ENCODE data around the gene WDR27. TPM values are rescaled to one million over a fixed set of nuclear protein-coding genes. Genes with fewer than 3 reads are reported as not detected.

The WDR27 gene
- polyA plus RNA-seq, 3 donors = 0.95 to 20.5 (median 2.0) TPM

DNA sequence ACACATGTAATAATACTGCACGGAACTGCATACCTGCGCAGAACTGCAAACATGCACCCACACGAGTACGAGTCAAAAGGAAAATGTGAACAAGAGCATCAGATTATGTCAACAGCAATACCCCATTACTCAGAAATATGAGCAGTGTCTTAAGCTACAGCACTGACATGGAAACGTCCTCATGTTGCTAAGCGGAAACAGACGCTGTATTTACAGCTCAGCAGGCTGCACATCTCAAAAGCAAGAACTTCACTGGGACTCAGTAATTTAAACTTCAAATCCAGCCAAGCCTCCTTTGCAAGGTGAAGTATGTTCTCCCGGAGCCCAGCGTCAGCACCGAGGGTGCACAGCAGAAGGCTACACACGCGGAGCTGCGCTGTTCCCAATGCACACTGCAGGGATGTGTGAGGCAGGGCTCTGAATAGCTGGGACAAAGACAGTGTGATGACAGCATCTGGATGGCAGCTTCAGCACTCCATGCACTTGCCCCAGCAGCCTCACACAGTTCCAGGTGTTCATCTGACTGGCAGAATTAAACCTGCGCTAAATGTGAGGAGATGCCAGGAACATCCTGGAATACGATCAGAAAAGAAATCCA is 202.8 kb downstream of the WDR27 start:
- Histone ChIP-seq H3K4me3 (replicated peaks in 1 of 3; ENCODE audit: low read depth in 2 of 3, low read length in 3 of 3) (no peak overlapping the region), H2AFZ (ENCODE audit: insufficient read depth, low read depth, low read length, poor library complexity, severe bottlenecking) (no peak overlapping the region), H3K9me3 (replicated peaks in 1 of 2; ENCODE audit: control insufficient read depth in 1 of 2, insufficient read depth in 1 of 2, low read length in 2 of 2) (peaks cover 0 to 14% of the 10 kb centered on the region in 2 donors), H3K27ac (ENCODE audit: low read depth in 1 of 2, low read length in 2 of 2) (no peak overlapping the region), H3K27me3 (ENCODE audit: control insufficient read depth in 2 of 2, insufficient read depth in 2 of 2, low read length in 2 of 2) (no peaks in the 10 kb centered on the region), H3K4me2 (replicated peaks; ENCODE audit: extremely low read depth, low read length, poor library complexity, severe bottlenecking) (no peak overlapping the region), H3K79me2 (ENCODE audit: insufficient read depth, low read length) (no peaks in the 10 kb centered on the region), H3K9ac (ENCODE audit: insufficient read depth, low read length, poor library complexity, severe bottlenecking) (no peak overlapping the region), H4K20me1 (ENCODE audit: insufficient read depth, low read length) (no peaks in the 10 kb centered on the region), H3K4me1 (ENCODE audit: control insufficient read depth in 1 of 2, insufficient read depth in 2 of 2, low read length in 2 of 2) (no peaks in the 10 kb centered on the region), H3K36me3 (replicated peaks in 1 of 2; ENCODE audit: control insufficient read depth in 1 of 2, insufficient read depth in 2 of 2, low read length in 2 of 2) (no peaks in the 10 kb centered on the region)
- no peak overlapping the region for H3K27ac Mint-ChIP-seq
- H3K36me3 Mint-ChIP-seq = no peaks in the 10 kb centered on the region
- peaks cover 0 to 17% (median 11%) of the 10 kb centered on the region in 7 donors for H3K9me3 Mint-ChIP-seq
- WGBS (ENCODE audit: insufficient coverage) = 97% methylated on average over 10 of the region's 15 CpGs
- DNase-seq = no peak
- H3K27me3 Mint-ChIP-seq (ENCODE audit: low read depth in 3 of 3) = peaks cover 0 to 2% (median 0%) of the 10 kb centered on the region in 3 donors
- no peak overlapping the region for H3K4me3 Mint-ChIP-seq
- TF ChIP-seq, protein P1, sequence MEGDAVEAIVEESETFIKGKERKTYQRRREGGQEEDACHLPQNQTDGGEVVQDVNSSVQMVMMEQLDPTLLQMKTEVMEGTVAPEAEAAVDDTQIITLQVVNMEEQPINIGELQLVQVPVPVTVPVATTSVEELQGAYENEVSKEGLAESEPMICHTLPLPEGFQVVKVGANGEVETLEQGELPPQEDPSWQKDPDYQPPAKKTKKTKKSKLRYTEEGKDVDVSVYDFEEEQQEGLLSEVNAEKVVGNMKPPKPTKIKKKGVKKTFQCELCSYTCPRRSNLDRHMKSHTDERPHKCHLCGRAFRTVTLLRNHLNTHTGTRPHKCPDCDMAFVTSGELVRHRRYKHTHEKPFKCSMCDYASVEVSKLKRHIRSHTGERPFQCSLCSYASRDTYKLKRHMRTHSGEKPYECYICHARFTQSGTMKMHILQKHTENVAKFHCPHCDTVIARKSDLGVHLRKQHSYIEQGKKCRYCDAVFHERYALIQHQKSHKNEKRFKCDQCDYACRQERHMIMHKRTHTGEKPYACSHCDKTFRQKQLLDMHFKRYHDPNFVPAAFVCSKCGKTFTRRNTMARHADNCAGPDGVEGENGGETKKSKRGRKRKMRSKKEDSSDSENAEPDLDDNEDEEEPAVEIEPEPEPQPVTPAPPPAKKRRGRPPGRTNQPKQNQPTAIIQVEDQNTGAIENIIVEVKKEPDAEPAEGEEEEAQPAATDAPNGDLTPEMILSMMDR (IDR thresholded peaks at IDR 0.05) = no peak
- intact Hi-C loops (cut with micrococcal nuclease) = no loop called here
- no peaks in the 10 kb centered on the region for H3K4me1 Mint-ChIP-seq

DNA sequence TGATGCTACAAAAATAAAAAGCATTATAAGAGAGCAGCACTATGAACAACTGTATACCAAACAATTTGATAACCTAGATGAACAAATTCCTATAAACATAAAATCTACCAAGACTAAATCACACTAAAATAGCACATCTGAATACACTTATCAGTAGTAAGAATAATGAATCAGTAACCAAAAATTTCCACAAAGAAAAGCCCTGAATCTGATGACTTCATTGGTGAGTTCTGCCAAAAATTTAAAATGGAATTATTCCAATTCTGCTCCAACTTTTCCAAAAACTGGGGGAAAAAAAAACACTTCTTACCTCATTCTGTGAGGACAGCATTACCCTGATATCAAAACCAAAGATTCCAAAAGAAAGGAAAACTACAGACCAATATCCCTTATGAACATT is 206.2 kb downstream of the WDR27 start:
- H3K36me3 Mint-ChIP-seq = no peaks in the 10 kb centered on the region
- H2AFZ ChIP-seq (ENCODE audit: insufficient read depth, low read depth, low read length, poor library complexity, severe bottlenecking) = no peak overlapping the region
- H3K27me3 Mint-ChIP-seq (ENCODE audit: low read depth in 3 of 3) = peaks cover 0 to 2% (median 0%) of the 10 kb centered on the region in 3 donors
- TF ChIP-seq, protein P1 (IDR thresholded peaks at IDR 0.05) = no peak
- no peak overlapping the region for H3K27ac Mint-ChIP-seq
- H4K20me1 ChIP-seq (ENCODE audit: insufficient read depth, low read length) = no peaks in the 10 kb centered on the region
- H3K9me3 ChIP-seq (replicated peaks in 1 of 2; ENCODE audit: control insufficient read depth in 1 of 2, insufficient read depth in 1 of 2, low read length in 2 of 2) = no peaks in the 10 kb centered on the region
- H3K4me3 ChIP-seq (replicated peaks in 1 of 3; ENCODE audit: low read depth in 2 of 3, low read length in 3 of 3) = no peak overlapping the region
- DNase-seq = no peak
- H3K9me3 Mint-ChIP-seq = peaks cover 0 to 5% (median 3%) of the 10 kb centered on the region in 7 donors
- no peaks in the 10 kb centered on the region for H3K27me3 ChIP-seq (ENCODE audit: control insufficient read depth in 2 of 2, insufficient read depth in 2 of 2, low read length in 2 of 2)
- no peaks in the 10 kb centered on the region for H3K4me1 Mint-ChIP-seq
- intact Hi-C loops (cut with micrococcal nuclease) = no loop called here
- H3K27ac ChIP-seq (ENCODE audit: low read depth in 1 of 2, low read length in 2 of 2) = no peak overlapping the region
- H3K4me3 Mint-ChIP-seq = no peak overlapping the region
- H3K9ac ChIP-seq (ENCODE audit: insufficient read depth, low read length, poor library complexity, severe bottlenecking) = no peak overlapping the region
- no peak overlapping the region for H3K4me2 ChIP-seq (replicated peaks; ENCODE audit: extremely low read depth, low read length, poor library complexity, severe bottlenecking)
- no peaks in the 10 kb centered on the region for H3K36me3 ChIP-seq (replicated peaks in 1 of 2; ENCODE audit: control insufficient read depth in 1 of 2, insufficient read depth in 2 of 2, low read length in 2 of 2)
- H3K4me1 ChIP-seq (ENCODE audit: control insufficient read depth in 1 of 2, insufficient read depth in 2 of 2, low read length in 2 of 2) = no peaks in the 10 kb centered on the region
- no peaks in the 10 kb centered on the region for H3K79me2 ChIP-seq (ENCODE audit: insufficient read depth, low read length)

Measured in CD14-positive monocyte (primary cell).